IPS-NIHi11 (cell line): Measurements from ENCODE around the gene ABCA10.
A peak's percentile ranks its signal among the peaks of the same experiment; 100 is the strongest.
"Not testable (repeated sequence)": the region's sequence is repeated elsewhere in the genome, so short reads cannot be mapped to it uniquely, and the experiment has no call there.

Experiments used
- DNase-seq: peaks from one replicate; pipeline ENCODE4 v3.0.0; 2012; ENCODE audit warnings: mixed read lengths, low spot score

The ABCA10 gene

GRCh38 chr17:69227541-69227940 lies 1.1 kb downstream of the ABCA10 start:
- no peak for DNase-seq

- DNase-seq: no peak
Measured at GRCh38 chr17:69223809-69224208, 4.8 kb downstream of the ABCA10 start.

GRCh38 chr17:69222707-69223258 lies 5.8 kb downstream of the ABCA10 start:
- DNase-seq: no peak

- DNase-seq: no peak
Measured at GRCh38 chr17:69220098-69220497, 8.5 kb downstream of the ABCA10 start.

GRCh38 chr17:69218986-69219385 lies 9.6 kb downstream of the ABCA10 start:
- no peak for DNase-seq

GRCh38 chr17:69213059-69213813 lies 15.4 kb downstream of the ABCA10 start:
- peak; percentile 24 for DNase-seq

GRCh38 chr17:69208640-69209039 lies 20.0 kb downstream of the ABCA10 start:
- DNase-seq: no peak

GRCh38 chr17:69207151-69207550 lies 21.5 kb downstream of the ABCA10 start:
- no peak for DNase-seq

GRCh38 chr17:69198238-69198637 lies 30.4 kb downstream of the ABCA10 start:
- no peak for DNase-seq

GRCh38 chr17:69196105-69196653 lies 32.4 kb downstream of the ABCA10 start:
- not testable (repeated sequence) for DNase-seq

GRCh38 chr17:69192754-69193153 lies 35.9 kb downstream of the ABCA10 start:
- peak; percentile 19 for DNase-seq

- no peak for DNase-seq
Measured at GRCh38 chr17:69188796-69189195, 39.8 kb downstream of the ABCA10 start.

GRCh38 chr17:69188064-69188463 lies 40.6 kb downstream of the ABCA10 start:
- DNase-seq: no peak

- DNase-seq: no peak
Measured at GRCh38 chr17:69187294-69187693, 41.3 kb downstream of the ABCA10 start.

GRCh38 chr17:69179227-69179952 lies 49.2 kb downstream of the ABCA10 start:
- DNase-seq: no peak

- DNase-seq: no peak
Measured at GRCh38 chr17:69176457-69176795, 52.2 kb downstream of the ABCA10 start.

- DNase-seq: no peak
Measured at GRCh38 chr17:69175625-69176456, 52.8 kb downstream of the ABCA10 start.

- no peak for DNase-seq
Measured at GRCh38 chr17:69175262-69175624, 53.4 kb downstream of the ABCA10 start.

GRCh38 chr17:69173118-69173517 lies 55.5 kb downstream of the ABCA10 start:
- no peak for DNase-seq

- DNase-seq: no peak
Measured at GRCh38 chr17:69170377-69170776, 58.2 kb downstream of the ABCA10 start.

GRCh38 chr17:69168642-69169041 lies 60.0 kb downstream of the ABCA10 start:
- DNase-seq: not testable (repeated sequence)

GRCh38 chr17:69166957-69167356 lies 61.7 kb downstream of the ABCA10 start:
- DNase-seq: no peak
